Measurements from ENCODE around the gene LY6G5B. TPM values are rescaled to one million over a fixed set of nuclear protein-coding genes. Genes with fewer than 3 reads are reported as not detected.

Gene LY6G5B
- total and polyA plus RNA-seq, 2 of the 4 experiments (the other 2 are of a cell fraction): 2.2 to 13.6 TPM

DNA sequence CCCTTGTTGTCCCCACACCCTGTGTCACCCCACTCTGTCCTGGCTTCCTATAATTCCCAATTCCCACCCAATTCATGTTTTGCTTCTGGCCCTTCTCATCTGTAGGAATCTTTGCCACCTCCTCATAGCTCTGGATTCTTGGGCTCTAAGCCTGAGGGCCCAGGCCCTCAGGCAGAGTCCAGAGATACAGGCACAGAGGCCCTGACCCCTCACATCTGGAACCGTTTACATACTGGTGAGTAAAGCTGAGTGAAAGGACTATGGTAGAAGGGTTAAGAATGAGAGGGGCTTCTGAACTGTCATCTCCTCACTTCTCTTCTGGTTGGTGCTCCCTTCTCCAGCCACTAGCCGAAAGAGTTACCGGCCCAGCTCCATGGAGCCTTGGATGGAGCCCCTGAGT is 35.6 kb upstream of the LY6G5B start:
- Histone ChIP-seq H3K4me1 (ENCODE audit: control insufficient read depth, insufficient read depth, low read length) (no peaks in the 10 kb centered on the region), H2AFZ (replicated peaks; ENCODE audit: low read length, poor library complexity) (no peak overlapping the region), H3K27me3 (ENCODE audit: control insufficient read depth, insufficient read depth, low read length) (no peaks in the 10 kb centered on the region), H3K18ac (ENCODE audit: low read depth, low read length) (no peak overlapping the region), H3K56ac (ENCODE audit: extremely low read depth, insufficient read depth, low read length) (no peak overlapping the region), H3K4ac (ENCODE audit: low read depth, low read length) (no peak overlapping the region), H3K4me3 (ENCODE audit: insufficient read depth, low read depth, low read length) (no peak overlapping the region), H3K9me3 (ENCODE audit: control insufficient read depth, insufficient read depth, low read length) (no peaks in the 10 kb centered on the region), H4K5ac (ENCODE audit: low read depth, low read length) (no peak overlapping the region), H4K20me1 (ENCODE audit: insufficient read depth, low read length) (peaks cover 24% of the 10 kb centered on the region), H2BK20ac (ENCODE audit: low read depth, low read length) (no peak overlapping the region), H2AK5ac (ENCODE audit: low read depth, low read length) (no peak overlapping the region), H2AK9ac (replicated peaks; ENCODE audit: low read depth, low read length, poor library complexity) (no peak overlapping the region), H3K23ac (ENCODE audit: low read depth, low read length) (no peak overlapping the region), H3K9me1 (ENCODE audit: insufficient read depth, low read length) (no peaks in the 10 kb centered on the region), H3K9ac (ENCODE audit: low read depth, low read length) (no peak overlapping the region), H2BK5ac (ENCODE audit: low read depth, low read length, poor library complexity, severe bottlenecking) (no peak overlapping the region), H3K14ac (replicated peaks; ENCODE audit: low read depth, low read length) (no peak overlapping the region), H3K27ac (ENCODE audit: insufficient read depth, low read length) (no peak overlapping the region), H2BK120ac (ENCODE audit: low read depth, low read length) (no peak overlapping the region), H3K4me2 (ENCODE audit: low read depth, low read length) (no peak overlapping the region), H2BK15ac (ENCODE audit: low read depth, low read length) (no peak overlapping the region), H4K8ac (ENCODE audit: low read depth in 2 of 2, low read length in 2 of 2) (no peak overlapping the region), H3K36me3 (ENCODE audit: control insufficient read depth, insufficient read depth, low read length) (peaks cover 85% of the 10 kb centered on the region), H4K91ac (ENCODE audit: insufficient read depth, low read depth, low read length) (no peak overlapping the region), H3K79me1 (ENCODE audit: low read depth in 1 of 2, low read length in 2 of 2) (peaks cover 31 to 44% of the 10 kb centered on the region in 2 experiments)
- ChIA-PET CTCF (no interaction called here), POLR2A (ENCODE audit: unreplicated experiment) (interaction anchor here (0.9 kb wide), 1 partner anchor 29 kb away, joined by 3 read pairs; no protein-coding TSS in a partner anchor)
- no TSS peak for BruUV-seq (replicated peaks)
- intact Hi-C loops (cut with micrococcal nuclease) (no loop called here), in situ Hi-C loops (cut with MboI; ENCODE audit: low sequenced_read_pairs) (no loop called here), dilution Hi-C loops (cut with HindIII; ENCODE audit: low sequenced_read_pairs, unreplicated experiment) (no loop called here)
- DNase-seq: peak; percentile 20
- TF ChIP-seq RCOR1 (IDR thresholded peaks at IDR 0.05; ENCODE audit: insufficient replicate concordance, low read length) (no peak), RAD21 (IDR thresholded peaks at IDR 0.05; ENCODE audit: low read length) (no peak), SMC3 (IDR thresholded peaks at IDR 0.05; ENCODE audit: low read depth, low read length) (no peak), CHD1 (IDR thresholded peaks at IDR 0.05; ENCODE audit: low read depth, low read length) (no peak), RFX5 (IDR thresholded peaks at IDR 0.05; ENCODE audit: low read depth, low read length) (no peak), POLR2A (IDR thresholded peaks at IDR 0.05; ENCODE audit: low read depth, low read length) (no peak), ELK1 (IDR thresholded peaks at IDR 0.05; ENCODE audit: borderline replicate concordance, low read depth, low read length) (no peak), MAZ (IDR thresholded peaks at IDR 0.05; ENCODE audit: borderline replicate concordance, low read depth, low read length) (no peak), USF2 (IDR thresholded peaks at IDR 0.05; ENCODE audit: low read depth, low read length) (no peak), BHLHE40 (IDR thresholded peaks at IDR 0.05; ENCODE audit: low read depth, low read length) (no peak), MXI1 (IDR thresholded peaks at IDR 0.05; ENCODE audit: borderline replicate concordance, low read depth, low read length) (no peak), NFE2L2 (IDR thresholded peaks at IDR 0.05; ENCODE audit: low read depth, low read length) (no peak), FOS (IDR thresholded peaks at IDR 0.05; ENCODE audit: low read depth, low read length) (no peak), CEBPB (IDR thresholded peaks at IDR 0.05; ENCODE audit: low read depth, low read length) (no peak), MAFK (IDR thresholded peaks at IDR 0.05; ENCODE audit: low read depth, low read length) (no peak)
- TF ChIP-seq, protein P1, sequence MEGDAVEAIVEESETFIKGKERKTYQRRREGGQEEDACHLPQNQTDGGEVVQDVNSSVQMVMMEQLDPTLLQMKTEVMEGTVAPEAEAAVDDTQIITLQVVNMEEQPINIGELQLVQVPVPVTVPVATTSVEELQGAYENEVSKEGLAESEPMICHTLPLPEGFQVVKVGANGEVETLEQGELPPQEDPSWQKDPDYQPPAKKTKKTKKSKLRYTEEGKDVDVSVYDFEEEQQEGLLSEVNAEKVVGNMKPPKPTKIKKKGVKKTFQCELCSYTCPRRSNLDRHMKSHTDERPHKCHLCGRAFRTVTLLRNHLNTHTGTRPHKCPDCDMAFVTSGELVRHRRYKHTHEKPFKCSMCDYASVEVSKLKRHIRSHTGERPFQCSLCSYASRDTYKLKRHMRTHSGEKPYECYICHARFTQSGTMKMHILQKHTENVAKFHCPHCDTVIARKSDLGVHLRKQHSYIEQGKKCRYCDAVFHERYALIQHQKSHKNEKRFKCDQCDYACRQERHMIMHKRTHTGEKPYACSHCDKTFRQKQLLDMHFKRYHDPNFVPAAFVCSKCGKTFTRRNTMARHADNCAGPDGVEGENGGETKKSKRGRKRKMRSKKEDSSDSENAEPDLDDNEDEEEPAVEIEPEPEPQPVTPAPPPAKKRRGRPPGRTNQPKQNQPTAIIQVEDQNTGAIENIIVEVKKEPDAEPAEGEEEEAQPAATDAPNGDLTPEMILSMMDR (conservative IDR thresholded peaks at IDR 0.05; ENCODE audit: low read depth, low read length): no peak
- no CpG with 5 or more reads among the region's 3 CpGs for WGBS, 2 experiments (ENCODE audit: extremely low coverage in 2 of 2, insufficient read length in 1 of 2)
- ATAC-seq (ENCODE audit: low read depth): peak; percentile 24

Data from IMR-90 (cell line).